A204.1 (cell line): Measurements from ENCODE around the gene GTF2F2.
"Not testable (repeated sequence)": the region's sequence is repeated elsewhere in the genome, so short reads cannot be mapped to it uniquely, and the experiment has no call there.

Experiments
- FAIRE-seq: peaks from 2 replicates; lab custom pipeline; 2012; peaks lifted over from hg19 to GRCh38; lab: Jason Lieb, UNC

GTF2F2 gene

GRCh38 chr13:45256254-45256653 is 135.9 kb downstream of the GTF2F2 start:
- no peak for FAIRE-seq

GRCh38 chr13:45257638-45258333 is 137.5 kb downstream of the GTF2F2 start:
- no peak for FAIRE-seq

- FAIRE-seq: no peak
Observed at GRCh38 chr13:45258334-45258675, 138.0 kb downstream of the GTF2F2 start.

- FAIRE-seq: no peak
Observed at GRCh38 chr13:45267215-45267614, 146.9 kb downstream of the GTF2F2 start.

GRCh38 chr13:45269204-45269603 is 148.9 kb downstream of the GTF2F2 start:
- FAIRE-seq: no peak

- no peak for FAIRE-seq
Observed at GRCh38 chr13:45276913-45277312, 156.6 kb downstream of the GTF2F2 start.

GRCh38 chr13:45278096-45278645 is 157.9 kb downstream of the GTF2F2 start:
- no peak for FAIRE-seq

GRCh38 chr13:45280011-45280410 is 159.7 kb downstream of the GTF2F2 start:
- no peak for FAIRE-seq

GRCh38 chr13:45280751-45281634 is 160.7 kb downstream of the GTF2F2 start:
- FAIRE-seq: peak; percentile 83

GRCh38 chr13:45282994-45283393 is 162.7 kb downstream of the GTF2F2 start:
- no peak for FAIRE-seq

- FAIRE-seq: no peak
Observed at GRCh38 chr13:45289936-45290563, 169.7 kb downstream of the GTF2F2 start.

GRCh38 chr13:45292176-45292575 is 171.9 kb downstream of the GTF2F2 start:
- no peak for FAIRE-seq

GRCh38 chr13:45295536-45295935 is 175.2 kb downstream of the GTF2F2 start:
- no peak for FAIRE-seq

GRCh38 chr13:45296259-45296658 is 175.9 kb downstream of the GTF2F2 start:
- FAIRE-seq: no peak

GRCh38 chr13:45297456-45298205 is 177.3 kb downstream of the GTF2F2 start:
- no peak for FAIRE-seq

GRCh38 chr13:45298206-45298505 is 177.8 kb downstream of the GTF2F2 start:
- FAIRE-seq: no peak

- not testable (repeated sequence) for FAIRE-seq
Observed at GRCh38 chr13:45298550-45298949, 178.2 kb downstream of the GTF2F2 start.

- no peak for FAIRE-seq
Observed at GRCh38 chr13:45299194-45299593, 178.9 kb downstream of the GTF2F2 start.

GRCh38 chr13:45300190-45300985 is 180.1 kb downstream of the GTF2F2 start:
- FAIRE-seq: no peak

GRCh38 chr13:45301263-45301662 is 181.0 kb downstream of the GTF2F2 start:
- no peak for FAIRE-seq

GRCh38 chr13:45302507-45302906 is 182.2 kb downstream of the GTF2F2 start:
- FAIRE-seq: no peak

GRCh38 chr13:45303026-45303425 is 182.7 kb downstream of the GTF2F2 start:
- FAIRE-seq: no peak
